Naive B cell (primary cell): ENCODE measurements around the gene AGFG1. TPM values are rescaled to one million over a fixed set of nuclear protein-coding genes. Genes with fewer than 3 reads are reported as not detected.

Source experiments
- ATAC-seq, 2 donors: fragments of 150-1000 bp; cut with Tn5 transposase; 2 replicates each; pipeline ENCODE4 v1.10.0; 2021; ENCODE audit warnings: low read depth in 2 of 2, mild to moderate bottlenecking in 2 of 2, moderate library complexity in 2 of 2
- DNase-seq: peaks from one replicate; pipeline ENCODE4 v3.0.0; 2022
- H3K27ac Mint-ChIP-seq, 6 donors: one replicate each; pipeline ENCODE4 v1.8.0; 2020 to 2022; ENCODE audit warnings: mild to moderate bottlenecking in 6 of 6, mixed read lengths in 6 of 6, moderate library complexity in 5 of 6, inconsistent platforms in 2 of 6
- H3K27me3 Mint-ChIP-seq, 3 donors: one replicate each; pipeline ENCODE4 v1.8.0; 2021 to 2022; ENCODE audit warnings: mixed read lengths in 3 of 3, mild to moderate bottlenecking in 1 of 3
- H3K36me3 Mint-ChIP-seq, 2 donors: one replicate each; pipeline ENCODE4 v1.8.0; 2020 to 2022; ENCODE audit warnings: mixed read lengths in 2 of 2, inconsistent platforms in 1 of 2, mild to moderate bottlenecking in 1 of 2
- H3K4me1 Mint-ChIP-seq, 3 donors: one replicate each; pipeline ENCODE4 v1.8.0; 2020 to 2022; ENCODE audit warnings: mixed read lengths in 3 of 3, inconsistent platforms in 1 of 3, mild to moderate bottlenecking in 1 of 3, moderate library complexity in 1 of 3
- H3K4me3 Mint-ChIP-seq, 8 donors: one replicate each; pipeline ENCODE4 v1.8.0; 2020 to 2022; ENCODE audit warnings: mild to moderate bottlenecking in 8 of 8, mixed read lengths in 8 of 8, moderate library complexity in 8 of 8, inconsistent platforms in 2 of 8
- H3K9me3 Mint-ChIP-seq, 7 donors: one replicate each; pipeline ENCODE4 v1.8.0; 2020 to 2022; ENCODE audit warnings: mixed read lengths in 7 of 7, mild to moderate bottlenecking in 5 of 7, inconsistent platforms in 2 of 7, moderate library complexity in 1 of 7
- polyA plus RNA-seq, 6 donors: library from polyadenylated mRNA; unstranded; fragments of 300-500 nt; fragmentation: Illumina TruSeq; gene quantifications; one replicate each; pipeline ENCODE4 v1.2.3, GENCODE V29; 2021; ENCODE audit warnings: low read depth in 6 of 6

The AGFG1 gene
- polyA plus RNA-seq, 6 donors from 2014 or later, result 17.9 to 38.5 (median 26.6) TPM

DNA sequence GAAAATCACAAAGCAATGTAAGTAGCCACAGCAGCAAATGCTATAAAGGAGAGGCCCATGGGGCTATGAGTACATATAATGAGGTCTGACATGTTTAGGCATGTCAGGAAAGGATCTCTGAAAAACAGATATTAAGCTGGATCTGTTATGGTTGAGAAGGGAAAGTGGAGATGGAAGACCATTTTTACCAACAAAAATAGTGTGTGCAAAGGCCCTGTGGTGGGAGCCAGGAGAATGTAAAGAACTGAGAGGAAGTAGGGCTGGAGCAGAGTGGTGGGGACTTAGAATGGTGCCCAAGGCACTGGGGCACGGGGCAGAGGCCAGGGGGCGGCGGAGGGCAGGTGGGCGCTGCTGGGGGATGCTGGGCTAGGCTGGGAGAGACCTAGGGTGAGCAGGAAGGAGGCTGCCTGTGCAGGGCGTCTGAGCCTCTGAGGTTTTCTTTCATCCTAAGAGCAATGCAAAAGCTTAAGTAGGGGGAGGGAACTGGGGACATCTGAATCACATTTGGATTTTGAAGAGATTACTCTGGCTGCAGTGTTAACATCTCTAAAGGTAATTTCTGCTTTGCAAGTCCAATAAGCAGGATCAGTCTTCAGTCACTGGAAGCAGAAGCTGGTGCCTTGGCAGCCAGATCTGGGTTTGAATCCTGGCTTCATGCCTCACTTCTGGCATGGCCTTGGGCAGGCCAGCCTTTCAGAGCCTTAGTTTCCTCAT lies 4.9 kb upstream of the AGFG1 start:
- Mint-ChIP-seq H3K36me3 (no peaks in the 10 kb centered on the region), H3K4me3 (no peak overlapping the region), H3K27ac (peak overlapping the region in 1 of 6 donors; percentile 88), H3K9me3 (no peaks in the 10 kb centered on the region), H3K4me1 (peaks cover 25 to 42% (median 36%) of the 10 kb centered on the region in 3 donors), H3K27me3 (no peaks in the 10 kb centered on the region)
- DNase-seq, result no peak
- no peak for ATAC-seq

DNA sequence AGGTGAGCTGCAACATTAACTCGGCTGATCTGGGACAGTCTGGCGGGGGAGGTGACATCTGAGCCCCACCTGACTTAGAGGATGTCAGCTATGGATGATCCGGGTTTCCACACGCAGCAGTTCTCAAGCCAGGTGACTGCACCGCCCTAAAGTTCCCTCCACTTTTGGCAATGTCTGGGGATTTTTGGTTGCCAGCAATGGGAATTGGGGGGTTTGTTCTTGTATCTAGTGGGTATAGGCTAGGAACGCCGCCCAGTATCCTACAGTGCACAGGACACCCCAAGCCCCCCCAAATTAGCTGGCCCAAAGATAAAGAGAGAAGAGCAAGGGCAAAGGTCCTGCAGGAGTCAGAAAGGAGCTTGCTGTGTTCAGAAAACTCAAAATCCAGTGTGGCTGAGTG lies 544 bp upstream of the AGFG1 start:
- peaks cover 29 to 36% (median 36%) of the 10 kb centered on the region in 3 donors for H3K4me1 Mint-ChIP-seq
- DNase-seq, result no peak

DNA sequence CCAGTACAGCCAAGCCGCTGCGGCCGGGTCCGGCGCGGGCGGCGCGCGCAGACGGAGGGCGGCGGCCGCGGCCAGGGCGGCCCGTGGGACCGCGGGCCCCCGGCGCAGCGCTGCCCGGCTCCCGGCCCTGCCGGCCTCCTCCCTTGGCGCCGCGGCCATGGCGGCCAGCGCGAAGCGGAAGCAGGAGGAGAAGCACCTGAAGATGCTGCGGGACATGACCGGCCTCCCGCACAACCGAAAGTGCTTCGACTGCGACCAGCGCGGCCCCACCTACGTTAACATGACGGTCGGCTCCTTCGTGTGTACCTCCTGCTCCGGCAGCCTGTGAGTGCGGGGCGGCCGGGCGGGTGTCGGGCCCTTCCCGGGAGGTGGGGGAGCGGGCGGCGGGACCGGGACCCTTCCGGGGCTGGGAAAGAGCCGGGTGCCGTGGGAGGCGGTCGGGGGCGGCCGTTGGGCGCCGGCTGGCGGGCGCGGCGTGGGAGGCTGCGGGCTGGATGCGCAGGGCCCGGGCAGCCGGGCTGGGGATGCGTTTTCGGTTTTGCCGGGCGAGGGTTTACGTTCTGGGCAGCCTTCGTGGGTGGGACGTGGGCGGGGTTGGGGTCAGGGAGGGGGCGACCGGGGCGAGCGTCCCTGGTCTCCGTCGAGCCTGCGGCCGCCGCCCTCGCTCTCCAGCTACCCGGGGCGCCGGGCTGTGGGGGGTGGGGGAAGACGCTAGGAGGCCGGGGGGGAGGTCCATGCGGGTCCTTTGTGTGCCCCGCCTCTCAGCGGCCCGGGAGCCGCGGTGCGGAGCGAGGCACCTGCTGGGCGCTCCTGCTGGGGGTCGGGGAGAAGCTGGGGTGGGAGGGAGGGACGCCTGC lies 537 bp downstream of the AGFG1 start:
- H3K27ac Mint-ChIP-seq, result peak overlapping the region in 4 of 6 donors; percentile 70 to 93 (median 87)
- peaks cover 29 to 43% (median 36%) of the 10 kb centered on the region in 3 donors for H3K4me1 Mint-ChIP-seq

More for the DNA sequence above, 544 bp upstream of the AGFG1 start:
- ATAC-seq, result no peak
- Mint-ChIP-seq H3K36me3 (no peaks in the 10 kb centered on the region), H3K27me3 (no peaks in the 10 kb centered on the region), H3K4me3 (peak overlapping the region; percentile 53 to 97 (median 76)), H3K27ac (peak overlapping the region in 3 of 6 donors; percentile 49 to 97 (median 70)), H3K9me3 (no peaks in the 10 kb centered on the region)

DNA sequence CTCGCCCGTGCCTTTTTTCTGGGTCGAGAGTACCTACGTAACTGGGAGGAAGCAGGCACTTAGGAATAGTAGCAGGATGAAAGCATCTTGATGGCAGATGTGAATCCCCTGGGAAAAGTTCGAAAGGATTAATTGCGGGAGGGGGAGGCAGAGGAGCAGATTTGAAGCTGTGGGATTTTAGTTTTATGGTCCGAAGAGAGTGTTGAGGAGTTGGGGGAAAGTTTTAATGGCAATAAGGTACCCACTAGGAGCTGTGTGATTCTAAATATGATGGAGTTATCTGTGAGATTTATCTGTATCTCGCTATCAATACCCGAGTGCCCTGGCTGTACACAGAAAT lies 1.1 kb downstream of the AGFG1 start:
- ATAC-seq (no peak), DNase-seq (no peak)
- peak overlapping the region; percentile 70 to 94 (median 90) for H3K27ac Mint-ChIP-seq
- H3K27me3 Mint-ChIP-seq, result no peaks in the 10 kb centered on the region
- H3K9me3 Mint-ChIP-seq, result no peaks in the 10 kb centered on the region
- peaks cover 29 to 43% (median 36%) of the 10 kb centered on the region in 3 donors for H3K4me1 Mint-ChIP-seq
- peak overlapping the region; percentile 73 to 97 (median 88) for H3K4me3 Mint-ChIP-seq
- no peaks in the 10 kb centered on the region for H3K36me3 Mint-ChIP-seq

More for the DNA sequence above, 537 bp downstream of the AGFG1 start:
- no peaks in the 10 kb centered on the region for H3K27me3 Mint-ChIP-seq
- ATAC-seq (peak; percentile 63 to 68), DNase-seq (peak; percentile 57)
- H3K36me3 Mint-ChIP-seq, result no peaks in the 10 kb centered on the region
- H3K4me3 Mint-ChIP-seq, result peak overlapping the region; percentile 73 to 97 (median 88)
- no peaks in the 10 kb centered on the region for H3K9me3 Mint-ChIP-seq

DNA sequence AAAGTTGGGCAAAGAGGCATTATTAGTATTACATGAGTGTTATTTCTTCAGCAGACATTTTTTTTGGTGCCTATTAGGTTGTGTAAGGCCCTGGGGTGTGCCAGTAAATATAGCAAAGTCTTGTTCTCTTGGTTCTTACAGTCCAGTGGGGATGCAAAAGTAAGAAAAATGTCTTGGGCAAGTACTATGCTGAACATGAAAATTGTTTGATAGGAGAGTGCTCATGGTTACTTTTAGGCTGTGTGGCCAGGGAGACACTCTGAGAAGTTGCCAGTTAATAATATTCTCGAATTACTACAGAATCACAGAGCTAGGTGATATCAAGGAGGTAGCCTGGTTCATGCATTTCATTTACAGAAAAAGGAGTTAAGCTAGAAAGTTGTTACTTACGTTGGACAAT lies 1.9 kb downstream of the AGFG1 start:
- no peaks in the 10 kb centered on the region for H3K27me3 Mint-ChIP-seq
- peak overlapping the region; percentile 1 to 97 (median 86) for H3K4me3 Mint-ChIP-seq
- ATAC-seq, result no peak
- peak overlapping the region in 4 of 6 donors; percentile 70 to 94 (median 91) for H3K27ac Mint-ChIP-seq
- H3K36me3 Mint-ChIP-seq, result no peaks in the 10 kb centered on the region
- H3K9me3 Mint-ChIP-seq, result no peaks in the 10 kb centered on the region
- peaks cover 29 to 48% (median 36%) of the 10 kb centered on the region in 3 donors for H3K4me1 Mint-ChIP-seq
- DNase-seq, result no peak

DNA sequence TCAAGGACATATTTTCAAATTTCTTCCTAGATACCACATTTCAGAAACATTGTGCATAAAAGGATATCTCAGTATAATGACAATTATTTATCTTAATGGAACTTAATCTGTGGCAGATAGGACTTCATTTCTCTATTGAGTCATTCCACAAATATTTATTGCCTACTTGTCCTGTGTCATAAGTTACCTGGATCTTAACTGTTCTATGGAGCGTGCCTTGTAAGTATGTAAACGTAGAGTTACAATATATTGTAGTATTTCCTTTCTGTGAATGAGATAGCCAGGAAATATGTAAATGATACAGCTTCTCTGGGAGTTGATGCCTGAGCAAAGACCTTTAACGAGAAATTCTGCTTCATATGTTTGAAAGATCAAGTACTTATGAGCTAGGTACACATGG lies 2.5 kb downstream of the AGFG1 start:
- Mint-ChIP-seq H3K9me3 (no peaks in the 10 kb centered on the region), H3K27ac (peak overlapping the region in 4 of 6 donors; percentile 2 to 70 (median 30)), H3K4me1 (peaks cover 30 to 51% (median 37%) of the 10 kb centered on the region in 3 donors), H3K27me3 (no peaks in the 10 kb centered on the region), H3K4me3 (peak overlapping the region in 5 of 8 donors; percentile 52 to 97 (median 86)), H3K36me3 (no peaks in the 10 kb centered on the region)
- no peak for DNase-seq
- ATAC-seq, result no peak

DNA sequence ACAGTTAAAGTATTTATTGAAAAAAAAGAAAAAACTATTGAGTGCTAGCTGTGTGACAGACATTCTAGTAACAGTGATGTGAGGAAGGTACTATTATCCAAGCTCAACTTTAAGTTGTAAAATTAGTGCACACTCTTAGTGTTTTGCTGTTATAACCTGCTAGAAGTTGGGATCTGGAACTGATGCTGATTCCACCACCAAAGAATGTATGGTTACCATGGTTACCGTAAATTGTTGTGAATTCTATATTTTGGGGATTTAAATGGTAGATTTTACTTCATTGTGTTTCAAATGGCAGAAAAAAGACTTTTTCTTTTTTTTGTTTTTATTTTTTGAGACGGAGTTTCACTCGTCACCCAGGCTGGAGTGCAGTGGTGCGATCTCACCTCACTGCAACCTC lies 5.3 kb downstream of the AGFG1 start:
- no peaks in the 10 kb centered on the region for H3K9me3 Mint-ChIP-seq
- H3K4me1 Mint-ChIP-seq, result peaks cover 39 to 65% (median 53%) of the 10 kb centered on the region in 3 donors
- no peak for DNase-seq
- no peak for ATAC-seq
- H3K36me3 Mint-ChIP-seq, result no peaks in the 10 kb centered on the region
- H3K27ac Mint-ChIP-seq, result peak overlapping the region in 1 of 6 donors; percentile 15
- H3K4me3 Mint-ChIP-seq, result peak overlapping the region in 1 of 8 donors; percentile 1
- H3K27me3 Mint-ChIP-seq, result no peaks in the 10 kb centered on the region

DNA sequence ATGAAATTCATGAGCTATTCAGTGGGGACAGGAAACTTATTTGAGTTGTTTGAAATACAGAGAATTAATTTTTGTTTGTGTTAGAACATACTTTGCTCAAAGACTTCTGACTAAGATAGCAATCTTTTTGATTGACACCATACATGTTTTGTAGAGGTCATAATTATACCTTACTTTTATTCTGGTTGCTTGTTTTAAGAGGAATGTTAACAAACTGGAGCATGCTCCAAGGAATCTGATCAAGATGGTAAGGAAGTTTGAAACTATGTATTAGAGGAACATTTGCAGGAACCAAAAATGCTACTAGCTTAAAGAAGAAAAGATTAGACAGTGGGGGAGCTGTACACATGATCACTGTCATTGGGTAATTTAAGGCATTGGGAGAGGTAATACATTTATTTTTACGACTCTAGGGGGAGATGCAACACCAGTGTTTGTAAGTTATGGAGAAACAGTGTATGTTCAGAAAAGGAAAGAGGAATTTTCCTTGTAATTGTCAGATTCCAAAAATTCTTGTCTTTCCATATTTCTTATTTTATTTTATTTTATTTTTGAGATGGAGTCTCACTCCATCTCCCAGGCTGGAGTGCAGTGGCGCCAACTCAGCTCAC lies 8.0 kb downstream of the AGFG1 start:
- no peaks in the 10 kb centered on the region for H3K36me3 Mint-ChIP-seq
- peak overlapping the region in 5 of 6 donors; percentile 7 to 91 (median 82) for H3K27ac Mint-ChIP-seq
- no peak overlapping the region for H3K4me3 Mint-ChIP-seq
- peak; percentile 67 to 75 for ATAC-seq
- peaks cover 36 to 71% (median 46%) of the 10 kb centered on the region in 3 donors for H3K4me1 Mint-ChIP-seq
- H3K9me3 Mint-ChIP-seq, result no peaks in the 10 kb centered on the region
- H3K27me3 Mint-ChIP-seq, result no peaks in the 10 kb centered on the region
- no peak for DNase-seq

DNA sequence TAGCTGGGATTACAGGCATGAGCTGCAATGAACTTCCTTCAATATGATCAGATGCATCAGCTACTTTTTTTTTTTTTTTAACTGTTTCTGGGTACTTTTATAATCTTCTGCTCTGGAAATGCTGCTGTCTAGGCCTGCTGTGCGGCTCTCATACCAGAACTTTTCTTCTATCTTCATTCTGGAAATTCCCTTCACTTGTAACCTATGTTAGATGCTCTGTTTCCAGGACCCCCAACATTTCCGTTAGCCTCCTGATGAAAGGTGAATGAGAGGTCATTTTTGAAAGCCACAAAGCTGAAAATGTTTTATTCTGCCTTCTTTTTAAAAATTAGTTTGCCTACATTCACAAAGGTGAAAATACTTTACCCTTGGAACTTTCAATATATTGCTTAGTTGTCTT lies 8.6 kb downstream of the AGFG1 start:
- H3K36me3 Mint-ChIP-seq, result no peaks in the 10 kb centered on the region
- peak overlapping the region in 4 of 6 donors; percentile 8 to 81 (median 56) for H3K27ac Mint-ChIP-seq
- peak overlapping the region in 1 of 8 donors; percentile 16 for H3K4me3 Mint-ChIP-seq
- peak in 1 of 2 donors; percentile 35 for ATAC-seq
- peaks cover 33 to 70% (median 41%) of the 10 kb centered on the region in 3 donors for H3K4me1 Mint-ChIP-seq
- peaks cover 0 to 2% (median 0%) of the 10 kb centered on the region in 7 donors for H3K9me3 Mint-ChIP-seq
- DNase-seq, result no peak
- H3K27me3 Mint-ChIP-seq, result no peaks in the 10 kb centered on the region

DNA sequence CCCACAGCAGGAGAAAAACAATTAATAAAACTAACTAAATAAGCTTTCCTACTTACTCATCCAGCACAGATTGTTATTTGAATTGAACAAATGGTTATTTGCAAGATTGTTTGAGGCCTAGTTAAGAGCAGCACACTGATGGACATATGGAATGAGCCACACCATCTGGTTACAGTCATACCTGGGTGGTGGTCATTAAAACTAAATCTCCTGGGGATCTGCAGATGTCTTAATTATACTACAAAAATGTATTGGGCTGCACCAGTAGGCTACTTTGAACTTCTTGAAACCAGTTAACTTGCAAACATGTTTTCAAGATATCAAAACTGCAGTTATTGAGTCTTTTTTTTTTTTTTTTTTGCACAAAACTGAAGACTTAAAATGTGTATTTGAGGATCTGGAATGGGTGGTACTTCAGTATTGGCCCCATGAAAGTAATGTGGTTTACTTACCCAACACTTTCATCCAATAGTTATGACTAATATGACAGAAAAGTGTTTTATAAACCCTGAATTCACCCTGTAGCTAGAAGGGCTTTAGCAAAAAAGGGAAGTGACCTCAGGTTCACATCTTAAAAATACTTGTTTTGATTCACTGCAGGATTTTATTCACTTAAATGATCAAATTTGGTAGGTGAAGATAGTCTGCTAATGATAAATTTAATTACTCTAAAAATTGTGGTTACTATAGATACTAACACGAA lies 10.8 kb downstream of the AGFG1 start:
- ATAC-seq (peak; percentile 62 to 66), DNase-seq (no peak)
- Mint-ChIP-seq H3K4me1 (peaks cover 37 to 69% (median 49%) of the 10 kb centered on the region in 3 donors), H3K4me3 (peak overlapping the region in 3 of 8 donors; percentile 3 to 33 (median 32)), H3K27ac (peak overlapping the region; percentile 2 to 92 (median 66)), H3K27me3 (no peaks in the 10 kb centered on the region), H3K9me3 (peaks cover 0 to 8% (median 2%) of the 10 kb centered on the region in 7 donors), H3K36me3 (no peaks in the 10 kb centered on the region)

DNA sequence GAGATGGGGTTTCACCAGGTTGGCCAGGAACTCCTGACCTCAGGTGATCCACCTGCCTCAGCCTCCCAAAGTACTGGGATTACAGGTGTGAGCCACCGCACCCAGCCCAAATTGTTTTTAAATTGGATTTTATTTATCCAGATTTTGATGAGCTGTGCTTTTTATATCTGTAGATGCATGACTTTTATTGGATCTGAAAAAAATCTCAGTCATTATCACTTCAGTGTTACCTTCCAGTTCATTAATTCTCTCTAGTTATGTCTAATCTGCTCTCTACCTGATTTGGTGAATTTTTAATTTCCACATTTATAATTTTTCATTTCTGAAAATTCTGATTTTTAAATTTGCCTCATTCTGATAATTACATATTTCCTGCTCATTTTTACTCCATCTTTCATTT lies 13.5 kb downstream of the AGFG1 start:
- Mint-ChIP-seq H3K9me3 (peaks cover 0 to 8% (median 2%) of the 10 kb centered on the region in 7 donors), H3K27me3 (no peaks in the 10 kb centered on the region), H3K36me3 (peaks cover 0 to 9% of the 10 kb centered on the region in 2 donors), H3K4me3 (peak overlapping the region in 1 of 8 donors; percentile 29), H3K27ac (peak overlapping the region in 3 of 6 donors; percentile 13 to 41 (median 24)), H3K4me1 (peaks cover 35 to 68% (median 46%) of the 10 kb centered on the region in 3 donors)
- no peak for ATAC-seq
- no peak for DNase-seq

DNA sequence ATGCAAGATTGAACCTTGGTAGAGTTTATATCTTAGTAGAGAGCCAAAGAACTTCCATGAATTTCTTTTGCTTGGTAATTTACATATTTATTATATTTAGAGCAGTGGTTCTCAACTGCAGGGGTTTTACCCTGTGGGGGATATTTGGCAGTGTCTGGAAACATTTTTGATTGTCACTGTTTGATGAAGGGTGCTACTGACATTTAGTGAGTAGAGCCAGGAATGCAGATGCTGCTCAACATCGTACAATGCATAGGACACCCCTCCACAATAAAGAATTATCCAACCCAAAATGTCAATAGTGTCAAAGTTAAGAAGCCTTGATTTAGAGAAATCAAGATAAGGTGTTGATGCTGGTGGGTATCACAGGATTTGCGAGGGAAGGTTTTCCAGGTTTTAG lies 14.7 kb downstream of the AGFG1 start:
- ATAC-seq, result no peak
- Mint-ChIP-seq H3K4me3 (no peak overlapping the region), H3K27me3 (no peaks in the 10 kb centered on the region), H3K9me3 (peaks cover 0 to 8% (median 2%) of the 10 kb centered on the region in 7 donors), H3K36me3 (peaks cover 0 to 9% of the 10 kb centered on the region in 2 donors), H3K27ac (no peak overlapping the region), H3K4me1 (peaks cover 25 to 55% (median 35%) of the 10 kb centered on the region in 3 donors)
- no peak for DNase-seq
